Cardiac muscle cell (in vitro differentiated cells and primary cell): Measurements from ENCODE around the gene TASL. TPM values are rescaled to one million over a fixed set of nuclear protein-coding genes. Genes with fewer than 3 reads are reported as not detected.
"Not testable (repeated sequence)": the region's sequence is repeated elsewhere in the genome, so short reads cannot be mapped to it uniquely, and the experiment has no call there.

Experiments
- DNase-seq, 2 donors: peaks; one replicate each; pipeline versions ENCODE4 v3.0.0 to v3.0.0-alpha.2; 2010 to 2017; ENCODE audit warnings: low read depth in 1 of 2, low spot score in 1 of 2
- H3K27ac ChIP-seq: fragments of 200-600 bp; sonication (generic); 2 replicates; pipeline ENCODE4 v1.5.1; 2016
- H3K27me3 ChIP-seq: fragments of 200-600 bp; sonication (generic); 2 replicates; pipeline ENCODE4 v1.6.0; 2016; ENCODE audit warnings: control low read depth
- H3K36me3 ChIP-seq: fragments of 200-600 bp; sonication (generic); 2 replicates; pipeline ENCODE4 v1.5.1; 2016; ENCODE audit warnings: control low read depth
- H3K4me1 ChIP-seq: fragments of 200-600 bp; sonication (generic); 2 replicates; pipeline ENCODE4 v1.8.1; 2017; ENCODE audit warnings: low read depth, mild to moderate bottlenecking, mixed run types
- H3K4me3 ChIP-seq: fragments of 200-600 bp; sonication (generic); 2 replicates; pipeline ENCODE4 v1.5.1; 2016; ENCODE audit warnings: mild to moderate bottlenecking
- H3K9me3 ChIP-seq: fragments of 200-600 bp; sonication (generic); 2 replicates; pipeline ENCODE4 v1.5.1; 2017; ENCODE audit warnings: low read depth, mild to moderate bottlenecking, control low read depth
- polyA plus RNA-seq: library from polyadenylated mRNA; unstranded; fragments of >200 nt; fragmentation: Nextera tagmentation; extraction: Ambion mirVana; gene quantifications from 2 replicates; pipeline ENCODE4 v1.2.1, GENCODE V29; 2016
- total RNA-seq: library from RNA; depleted of rRNA; stranded (reverse); fragments of >200 nt; gene quantifications from 2 replicates; pipeline ENCODE4 v1.2.3, GENCODE V29; 2016
- TF ChIP-seq, protein P1 (sequence below): IDR thresholded peaks from 2 replicates; pipeline ENCODE4 v1.5.1; 2012; ENCODE audit warnings: low read depth, mild to moderate bottlenecking, low read length

TASL gene
- total and polyA plus RNA-seq, 2 experiments from 2014 or later, result not detected

DNA sequence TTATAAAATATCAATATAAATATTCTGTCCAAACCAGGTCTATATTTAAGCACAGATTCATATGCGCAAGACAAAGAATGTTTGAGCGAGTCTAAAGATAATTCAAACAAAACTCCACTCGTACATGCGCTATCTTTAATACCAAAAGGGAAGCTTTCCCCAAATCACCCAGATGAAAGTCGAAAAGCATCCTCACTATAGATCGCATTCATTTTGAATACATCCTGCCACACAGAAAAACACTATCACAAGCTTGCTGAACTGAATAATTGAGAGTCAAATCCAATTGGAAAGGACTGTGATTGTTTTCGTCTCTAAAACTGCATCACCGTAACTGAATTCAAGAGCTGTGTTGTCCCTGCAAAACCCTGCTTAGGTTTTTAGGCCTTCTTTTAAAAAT, 685 bp downstream of the TASL start:
- no peaks in the 10 kb centered on the region for H3K4me1 ChIP-seq
- H3K36me3 ChIP-seq, result no peaks in the 10 kb centered on the region
- no peaks in the 10 kb centered on the region for H3K27me3 ChIP-seq
- H3K9me3 ChIP-seq, result no peaks in the 10 kb centered on the region
- no peak overlapping the region for H3K4me3 ChIP-seq
- TF ChIP-seq, protein P1, sequence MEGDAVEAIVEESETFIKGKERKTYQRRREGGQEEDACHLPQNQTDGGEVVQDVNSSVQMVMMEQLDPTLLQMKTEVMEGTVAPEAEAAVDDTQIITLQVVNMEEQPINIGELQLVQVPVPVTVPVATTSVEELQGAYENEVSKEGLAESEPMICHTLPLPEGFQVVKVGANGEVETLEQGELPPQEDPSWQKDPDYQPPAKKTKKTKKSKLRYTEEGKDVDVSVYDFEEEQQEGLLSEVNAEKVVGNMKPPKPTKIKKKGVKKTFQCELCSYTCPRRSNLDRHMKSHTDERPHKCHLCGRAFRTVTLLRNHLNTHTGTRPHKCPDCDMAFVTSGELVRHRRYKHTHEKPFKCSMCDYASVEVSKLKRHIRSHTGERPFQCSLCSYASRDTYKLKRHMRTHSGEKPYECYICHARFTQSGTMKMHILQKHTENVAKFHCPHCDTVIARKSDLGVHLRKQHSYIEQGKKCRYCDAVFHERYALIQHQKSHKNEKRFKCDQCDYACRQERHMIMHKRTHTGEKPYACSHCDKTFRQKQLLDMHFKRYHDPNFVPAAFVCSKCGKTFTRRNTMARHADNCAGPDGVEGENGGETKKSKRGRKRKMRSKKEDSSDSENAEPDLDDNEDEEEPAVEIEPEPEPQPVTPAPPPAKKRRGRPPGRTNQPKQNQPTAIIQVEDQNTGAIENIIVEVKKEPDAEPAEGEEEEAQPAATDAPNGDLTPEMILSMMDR, result no peak
- H3K27ac ChIP-seq, result no peak overlapping the region
- no peak for DNase-seq

DNA sequence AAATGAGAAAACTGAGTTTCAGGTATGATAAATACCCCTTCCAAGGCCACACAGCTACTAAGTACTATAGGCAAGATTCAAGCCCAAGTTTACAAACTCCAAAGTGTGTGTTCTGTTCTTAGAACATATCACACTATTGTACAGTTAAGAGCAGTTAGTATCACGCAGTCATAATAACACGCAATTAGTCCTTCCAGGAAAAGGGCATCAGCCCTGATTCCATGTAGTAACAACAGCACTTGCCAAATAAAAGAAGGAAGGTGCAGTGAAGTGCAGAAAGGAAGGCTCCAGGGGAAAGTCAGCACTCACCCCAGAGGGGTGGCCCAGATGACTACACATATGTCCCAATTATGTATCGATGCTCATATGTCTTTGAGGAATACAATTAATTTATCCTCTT, 4.4 kb downstream of the TASL start:
- Histone ChIP-seq H3K36me3 (no peaks in the 10 kb centered on the region), H3K9me3 (no peaks in the 10 kb centered on the region), H3K4me1 (no peaks in the 10 kb centered on the region), H3K27me3 (no peaks in the 10 kb centered on the region), H3K4me3 (no peak overlapping the region), H3K27ac (no peak overlapping the region)
- TF ChIP-seq, protein P1, result no peak
- DNase-seq, result no peak

GRCh38 chrX:30572678-30573077, 4.9 kb downstream of the TASL start:
- Histone ChIP-seq H3K4me1 (no peaks in the 10 kb centered on the region), H3K9me3 (no peaks in the 10 kb centered on the region), H3K27ac (no peak overlapping the region), H3K4me3 (no peak overlapping the region), H3K36me3 (no peaks in the 10 kb centered on the region), H3K27me3 (no peaks in the 10 kb centered on the region)
- TF ChIP-seq, protein P1, result no peak
- no peak for DNase-seq

DNA sequence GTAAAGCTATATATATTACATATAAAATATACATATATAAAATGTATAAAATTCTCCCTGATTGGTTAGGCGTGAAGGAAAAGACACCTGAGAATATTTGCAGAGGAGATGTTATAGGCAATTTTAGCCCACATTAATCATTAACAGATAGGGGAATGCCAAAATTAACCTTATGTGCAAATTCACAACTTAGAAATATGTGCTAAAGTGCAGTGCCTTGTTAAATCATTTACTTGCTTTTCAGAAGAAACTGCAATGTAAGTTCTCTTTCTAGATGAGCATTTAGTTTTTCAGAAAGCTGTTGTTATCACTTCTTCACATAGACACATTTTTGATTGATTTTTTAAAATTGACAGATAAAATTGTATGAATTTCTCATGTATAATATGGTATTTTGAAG, 5.6 kb downstream of the TASL start:
- Histone ChIP-seq H3K9me3 (no peaks in the 10 kb centered on the region), H3K36me3 (no peaks in the 10 kb centered on the region), H3K4me1 (no peaks in the 10 kb centered on the region), H3K27ac (no peak overlapping the region), H3K4me3 (no peak overlapping the region), H3K27me3 (no peaks in the 10 kb centered on the region)
- TF ChIP-seq, protein P1, result no peak
- no peak for DNase-seq

DNA sequence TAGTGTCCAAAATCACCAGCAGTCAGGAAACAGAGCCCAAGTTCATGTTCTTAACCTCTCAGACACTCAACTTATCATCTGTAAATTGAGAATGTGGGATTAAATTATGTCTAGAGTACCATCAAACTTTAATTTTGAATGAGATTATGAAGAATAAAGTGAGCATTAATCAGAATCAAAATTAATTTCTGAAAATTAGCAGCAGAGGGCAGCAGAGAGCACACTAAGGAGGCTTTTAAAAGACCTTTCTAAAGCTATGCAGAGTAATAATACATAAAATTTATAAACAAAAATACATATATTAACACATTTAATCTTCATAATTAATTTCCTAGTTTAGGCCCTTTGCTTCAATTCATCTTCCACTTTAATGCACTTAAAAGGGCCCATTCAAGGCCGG, 7.1 kb downstream of the TASL start:
- Histone ChIP-seq H3K9me3 (no peaks in the 10 kb centered on the region), H3K4me3 (no peak overlapping the region), H3K4me1 (no peaks in the 10 kb centered on the region), H3K27me3 (no peaks in the 10 kb centered on the region), H3K36me3 (no peaks in the 10 kb centered on the region), H3K27ac (no peak overlapping the region)
- peak; percentile 32 to 49 for DNase-seq
- TF ChIP-seq, protein P1, result peak; percentile 37

- DNase-seq, result peak in 1 of 2 donors; percentile 62
- TF ChIP-seq, protein P1, result no peak
Observed at GRCh38 chrX:30568136-30568535, 9.4 kb downstream of the TASL start.

DNA sequence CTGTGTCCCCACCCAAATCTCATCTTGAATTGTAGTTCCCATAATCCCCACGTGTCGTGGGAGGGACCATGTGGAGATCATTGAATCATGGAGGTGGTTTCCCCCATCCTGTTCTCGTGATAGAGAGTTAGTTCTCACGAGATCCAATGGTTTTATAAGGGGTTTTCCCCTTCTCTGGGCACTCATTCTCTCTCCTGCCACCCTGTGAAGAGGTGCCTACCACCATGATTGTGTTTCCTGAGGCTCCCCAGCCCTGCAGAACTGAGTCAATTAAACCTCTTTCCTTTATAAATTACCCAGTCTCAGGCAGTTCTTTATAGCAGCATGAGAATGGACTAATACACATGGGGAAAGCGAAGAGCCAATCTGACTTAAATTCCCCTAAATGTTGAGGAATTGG, 14.5 kb downstream of the TASL start:
- not testable (repeated sequence) for H3K4me3 ChIP-seq, H3K27me3 ChIP-seq, H3K27ac ChIP-seq, H3K9me3 ChIP-seq, H3K4me1 ChIP-seq, DNase-seq, H3K36me3 ChIP-seq

More at GRCh38 chrX:30568136-30568535, 9.4 kb downstream of the TASL start:
- Histone ChIP-seq H3K36me3 (no peaks in the 10 kb centered on the region), H3K27me3 (no peaks in the 10 kb centered on the region), H3K27ac (no peak overlapping the region), H3K9me3 (no peaks in the 10 kb centered on the region), H3K4me1 (no peaks in the 10 kb centered on the region), H3K4me3 (no peak overlapping the region)
